Measurements from ENCODE around the gene CFAP43. TPM values are rescaled to one million over a fixed set of nuclear protein-coding genes. Genes with fewer than 3 reads are reported as not detected.

The CFAP43 gene

Small RNA genes within 50 kb of the gene (small RNA-seq; reads per million reads assigned to genes)
- gene MIR4482 (ENCODE audit: insufficient read depth) = 11.5 reads per million, percentile 87 among the genes with 10 or more reads in this experiment
- not detected for gene MIR609 (ENCODE audit: insufficient read depth)

Measured in mesendoderm (in vitro differentiated cells).